ENCODE data around the gene KRTAP1-4.

Gene KRTAP1-4

GRCh38 chr17:40996829-40997228 is 33.2 kb downstream of the KRTAP1-4 start:
- no peak for TF ChIP-seq CTCF (IDR thresholded peaks at IDR 0.05; ENCODE audit: low read depth, low read length, missing control alignments)
- Histone ChIP-seq H3K36me3 (replicated peaks) (no peaks in the 10 kb centered on the region), H3K27me3 (replicated peaks) (no peaks in the 10 kb centered on the region), H3K27ac (no peak overlapping the region), H3K4me3 (ENCODE audit: low read depth, low read length) (no peak overlapping the region)
- no peak for DNase-seq
- in situ Hi-C loops (cut with HindIII; ENCODE audit: low pct_ligation_motif_present, low sequenced_read_pairs): no loop called here

GRCh38 chr17:40995116-40995515 is 34.9 kb downstream of the KRTAP1-4 start:
- no peak for TF ChIP-seq CTCF (IDR thresholded peaks at IDR 0.05; ENCODE audit: low read depth, low read length, missing control alignments)
- no peak for DNase-seq
- Histone ChIP-seq H3K27ac (no peak overlapping the region), H3K27me3 (replicated peaks) (no peaks in the 10 kb centered on the region), H3K4me3 (ENCODE audit: low read depth, low read length) (no peak overlapping the region), H3K36me3 (replicated peaks) (no peaks in the 10 kb centered on the region)
- in situ Hi-C loops (cut with HindIII; ENCODE audit: low pct_ligation_motif_present, low sequenced_read_pairs): no loop called here

- H3K27me3 ChIP-seq (replicated peaks): no peaks in the 10 kb centered on the region
- H3K4me3 ChIP-seq (ENCODE audit: low read depth, low read length): no peak within 1 kb of the TSS
- no peak for DNase-seq
- in situ Hi-C loops (cut with HindIII; ENCODE audit: low pct_ligation_motif_present, low sequenced_read_pairs): no loop called here
- H3K27ac ChIP-seq: no peak within 1 kb of the TSS
- no peak for TF ChIP-seq CTCF (IDR thresholded peaks at IDR 0.05; ENCODE audit: low read depth, low read length, missing control alignments)
- no peaks in the 10 kb centered on the region for H3K36me3 ChIP-seq (replicated peaks)
Observed at GRCh38 chr17:40993839-40994238, 36.2 kb downstream of the KRTAP1-4 start, which contains the start of gene KRTAP3-3. Gene KRTAP3-3, minus strand, starts transcription at chr17:40994164. Its CDS starts 67 bp downstream, at chr17:40994097.

- Histone ChIP-seq H3K27ac (no peak overlapping the region), H3K4me3 (ENCODE audit: low read depth, low read length) (no peak overlapping the region), H3K36me3 (replicated peaks) (no peaks in the 10 kb centered on the region), H3K27me3 (replicated peaks) (no peaks in the 10 kb centered on the region)
- in situ Hi-C loops (cut with HindIII; ENCODE audit: low pct_ligation_motif_present, low sequenced_read_pairs): no loop called here
- no peak for TF ChIP-seq CTCF (IDR thresholded peaks at IDR 0.05; ENCODE audit: low read depth, low read length, missing control alignments)
- DNase-seq: no peak
Observed at GRCh38 chr17:40993084-40993483, 36.9 kb downstream of the KRTAP1-4 start.

DNA sequence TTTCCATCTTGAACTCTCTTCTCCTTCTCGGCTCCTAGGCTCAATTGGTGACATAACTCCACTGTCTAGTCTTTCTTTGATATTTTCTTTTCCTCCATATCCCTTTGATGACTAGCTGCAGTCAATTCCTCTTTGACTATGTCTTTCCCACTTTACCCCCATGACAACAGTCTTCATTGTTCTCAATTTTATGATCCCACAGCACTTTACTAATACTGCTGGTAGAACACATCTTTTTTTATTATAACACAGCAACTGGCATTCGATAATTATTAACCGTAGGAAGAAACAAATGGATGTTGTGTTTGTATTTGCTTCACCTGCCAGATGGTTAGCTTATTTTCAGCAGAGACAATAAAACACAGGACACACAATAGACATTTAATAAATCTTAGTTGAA is 37.3 kb downstream of the KRTAP1-4 start:
- DNase-seq: no peak
- in situ Hi-C loops (cut with HindIII; ENCODE audit: low pct_ligation_motif_present, low sequenced_read_pairs): no loop called here
- Histone ChIP-seq H3K27ac (no peak overlapping the region), H3K36me3 (replicated peaks) (no peaks in the 10 kb centered on the region), H3K4me3 (ENCODE audit: low read depth, low read length) (no peak overlapping the region), H3K27me3 (replicated peaks) (no peaks in the 10 kb centered on the region)
- no peak for TF ChIP-seq CTCF (IDR thresholded peaks at IDR 0.05; ENCODE audit: low read depth, low read length, missing control alignments)

GRCh38 chr17:40986920-40987319 is 43.1 kb downstream of the KRTAP1-4 start:
- Histone ChIP-seq H3K27ac (no peak overlapping the region), H3K4me3 (ENCODE audit: low read depth, low read length) (no peak overlapping the region), H3K27me3 (replicated peaks) (no peaks in the 10 kb centered on the region), H3K36me3 (replicated peaks) (no peaks in the 10 kb centered on the region)
- no peak for DNase-seq
- no peak for TF ChIP-seq CTCF (IDR thresholded peaks at IDR 0.05; ENCODE audit: low read depth, low read length, missing control alignments)
- in situ Hi-C loops (cut with HindIII; ENCODE audit: low pct_ligation_motif_present, low sequenced_read_pairs): no loop called here
